Activated T-cell treated with anti-CD3 and anti-CD28 coated beads for 48 hours (primary cell): ENCODE results near the gene FAM229B.

ENCODE experiments used
- DNase-seq: peaks from one replicate; pipeline ENCODE4 v3.0.0-alpha.2; 2020; ENCODE audit warnings: low read depth

FAM229B gene

GRCh38 chr6:112144145-112144926 lies 56.9 kb downstream of the FAM229B start:
- DNase-seq = no peak

- no peak for DNase-seq
Observed at GRCh38 chr6:112145080-112145573, 57.7 kb downstream of the FAM229B start.

- no peak for DNase-seq
Observed at GRCh38 chr6:112148103-112148502, 60.7 kb downstream of the FAM229B start.

GRCh38 chr6:112149236-112149635 lies 61.8 kb downstream of the FAM229B start:
- no peak for DNase-seq

- DNase-seq = no peak
Observed at GRCh38 chr6:112149719-112150263, 62.4 kb downstream of the FAM229B start.

- no peak for DNase-seq
Observed at GRCh38 chr6:112150363-112150762, 63.0 kb downstream of the FAM229B start.
